ENCODE results near the gene HS3ST2. TPM values are rescaled to one million over a fixed set of nuclear protein-coding genes. Genes with fewer than 3 reads are reported as not detected.

HS3ST2 gene
- total and polyA plus RNA-seq, 2 of the 8 experiments (the other 6 are each of a cell fraction or from before 2014, with no cell fraction given) = 1.7 to 3.7 TPM

GRCh38 chr16:22874394-22874793 lies 60.4 kb downstream of the HS3ST2 start (continued):
- TF ChIP-seq CHD7 (IDR thresholded peaks at IDR 0.05; ENCODE audit: insufficient replicate concordance, low read length) (no peak), KDM1A (IDR thresholded peaks at IDR 0.05; ENCODE audit: borderline replicate concordance, low read length) (no peak), JUND (IDR thresholded peaks at IDR 0.05; ENCODE audit: low read length) (no peak), CBX8 (IDR thresholded peaks at IDR 0.05; ENCODE audit: borderline replicate concordance, low read depth, low read length) (no peak), TCF12 (IDR thresholded peaks at IDR 0.05; ENCODE audit: low read depth, low read length) (no peak), SRF (IDR thresholded peaks at IDR 0.05; ENCODE audit: low read depth, low read length) (no peak), RXRA (IDR thresholded peaks at IDR 0.05; ENCODE audit: insufficient read depth, low read depth, low read length) (no peak), CTCF (IDR thresholded peaks at IDR 0.05; ENCODE audit: control extremely low read depth in 1 of 3, insufficient read depth in 1 of 3, low read depth in 1 of 3, low read length in 3 of 3) (no peak), CHD1 (IDR thresholded peaks at IDR 0.05; ENCODE audit: low read depth, low read length) (no peak)
